IPS-NIHi7 (cell line): Measurements from ENCODE around the gene LRRC18.

Experiments used
- DNase-seq: peaks from one replicate; pipeline ENCODE4 v3.0.0; 2012; ENCODE audit warnings: mixed read lengths; ENCODE audit errors: extremely low spot score

The LRRC18 gene

GRCh38 chr10:48946332-48946731, 6.7 kb upstream of the LRRC18 start:
- no peak for DNase-seq

- DNase-seq, result no peak
Measured at GRCh38 chr10:48945441-48946130, 5.9 kb upstream of the LRRC18 start.

- no peak for DNase-seq
Measured at GRCh38 chr10:48944171-48944570, 4.5 kb upstream of the LRRC18 start.

GRCh38 chr10:48943096-48943495, 3.5 kb upstream of the LRRC18 start:
- DNase-seq, result no peak

- DNase-seq, result no peak
Measured at GRCh38 chr10:48941427-48942075, 1.9 kb upstream of the LRRC18 start.

- DNase-seq, result no peak
Measured at GRCh38 chr10:48940958-48941357, 1.3 kb upstream of the LRRC18 start.

GRCh38 chr10:48940372-48940771, 732 bp upstream of the LRRC18 start:
- DNase-seq, result no peak

GRCh38 chr10:48938990-48939536, 577 bp downstream of the LRRC18 start:
- no peak for DNase-seq

GRCh38 chr10:48938281-48938680, 1.4 kb downstream of the LRRC18 start:
- DNase-seq, result no peak

GRCh38 chr10:48937796-48938195, 1.8 kb downstream of the LRRC18 start:
- no peak for DNase-seq

GRCh38 chr10:48935577-48935976, 4.1 kb downstream of the LRRC18 start:
- DNase-seq, result no peak

GRCh38 chr10:48934672-48935501, 4.8 kb downstream of the LRRC18 start:
- DNase-seq, result no peak

GRCh38 chr10:48932831-48933664, 6.6 kb downstream of the LRRC18 start:
- no peak for DNase-seq

- DNase-seq, result peak; percentile 61
Measured at GRCh38 chr10:48931188-48931587, 8.5 kb downstream of the LRRC18 start.

- no peak for DNase-seq
Measured at GRCh38 chr10:48929413-48929990, 10.1 kb downstream of the LRRC18 start.

GRCh38 chr10:48926764-48927540, 12.7 kb downstream of the LRRC18 start:
- no peak for DNase-seq

GRCh38 chr10:48926255-48926654, 13.4 kb downstream of the LRRC18 start:
- DNase-seq, result no peak

- no peak for DNase-seq
Measured at GRCh38 chr10:48924988-48925387, 14.7 kb downstream of the LRRC18 start.

- DNase-seq, result no peak
Measured at GRCh38 chr10:48923748-48924147, 15.9 kb downstream of the LRRC18 start.

GRCh38 chr10:48913674-48914073, 26.0 kb downstream of the LRRC18 start:
- DNase-seq, result no peak
